Measurements from ENCODE around the gene MMP14. TPM values are rescaled to one million over a fixed set of nuclear protein-coding genes. Genes with fewer than 3 reads are reported as not detected.
A peak's percentile ranks its signal among the peaks of the same experiment; 100 is the strongest.

The MMP14 gene
- total and polyA plus RNA-seq, 2 of the 13 experiments (the other 11 are each of a cell fraction or from before 2014, with no cell fraction given) = 5.2 to 9.8 TPM

- no peak for TF ChIP-seq THAP11 (CRISPR knock-in tag; IDR thresholded peaks at IDR 0.05)
- no peak for TF ChIP-seq JUN (CRISPR knock-in tag; IDR thresholded peaks at IDR 0.05)
- TF ChIP-seq ZNF20 (CRISPR knock-in tag; IDR thresholded peaks at IDR 0.05) = no peak
- no peak for TF ChIP-seq SP140L (CRISPR knock-in tag; IDR thresholded peaks at IDR 0.05; ENCODE audit: borderline replicate concordance)
- TF ChIP-seq POLR2G (IDR thresholded peaks at IDR 0.05; ENCODE audit: low read depth, low read length) = no peak
- no peak for TF ChIP-seq FOXC1 (CRISPR knock-in tag; IDR thresholded peaks at IDR 0.05; ENCODE audit: borderline replicate concordance)
- no peak for TF ChIP-seq ISL2 (CRISPR knock-in tag; IDR thresholded peaks at IDR 0.05)
- no peak for TF ChIP-seq NBN (conservative IDR thresholded peaks at IDR 0.05)
- peak; percentile 26; the same call in 1 of the 2 replicates for TF ChIP-seq ZNF225 (CRISPR knock-in tag; IDR thresholded peaks at IDR 0.05)
- TF ChIP-seq CREB1 (IDR thresholded peaks at IDR 0.05) = no peak
- no peak for TF ChIP-seq CREB1 (CRISPR knock-in tag; IDR thresholded peaks at IDR 0.05)
- 0 out of 2 replicates have a peak, but pooled peaks have one; percentile 35 for TF ChIP-seq EEA1 (CRISPR knock-in tag; IDR thresholded peaks at IDR 0.05; ENCODE audit: borderline replicate concordance)
- TF ChIP-seq ZBTB38 (CRISPR knock-in tag; IDR thresholded peaks at IDR 0.05) = peak; percentile 59; the same call in 1 of the 2 replicates
- TF ChIP-seq PHF5A (CRISPR knock-in tag; IDR thresholded peaks at IDR 0.05; ENCODE audit: low read depth, unreplicated experiment) = no peak
- TF ChIP-seq ZNF768 (CRISPR knock-in tag; IDR thresholded peaks at IDR 0.05) = 0 out of 2 replicates have a peak, but pooled peaks have one; percentile 35
- TF ChIP-seq HIC2 (CRISPR knock-in tag; IDR thresholded peaks at IDR 0.05; ENCODE audit: low read depth) = no peak
- no peak for TF ChIP-seq TEAD2 (CRISPR knock-in tag; IDR thresholded peaks at IDR 0.05)
- TF ChIP-seq PLSCR1 (CRISPR knock-in tag; IDR thresholded peaks at IDR 0.05; ENCODE audit: borderline replicate concordance) = no peak
- TF ChIP-seq CTCF (CRISPR knock-in tag; IDR thresholded peaks at IDR 0.05) = 0 out of 2 replicates have a peak, but pooled peaks have one; percentile 8
- no peak for TF ChIP-seq PAWR (CRISPR knock-in tag; IDR thresholded peaks at IDR 0.05; ENCODE audit: borderline replicate concordance)
- TF ChIP-seq CBFB (CRISPR knock-in tag; IDR thresholded peaks at IDR 0.05) = no peak
- TF ChIP-seq ZNF414 (CRISPR knock-in tag; IDR thresholded peaks at IDR 0.05) = no peak
- no peak for TF ChIP-seq TBX3 (IDR thresholded peaks at IDR 0.05; ENCODE audit: borderline replicate concordance)
- TF ChIP-seq ZNF124 (CRISPR knock-in tag; IDR thresholded peaks at IDR 0.05) = no peak
- TF ChIP-seq GLI4 (CRISPR knock-in tag; IDR thresholded peaks at IDR 0.05; ENCODE audit: borderline replicate concordance) = no peak
- TF ChIP-seq NR2C2 (CRISPR knock-in tag; IDR thresholded peaks at IDR 0.05; ENCODE audit: borderline replicate concordance) = no peak
- TF ChIP-seq IKZF4 (CRISPR knock-in tag; IDR thresholded peaks at IDR 0.05; ENCODE audit: borderline replicate concordance, low read depth, not compliant biosample characterization) = no peak
Measured at GRCh38 chr14:22886500-22887259, 50.3 kb downstream of the MMP14 start (continued).
